Fibroblast of lung (primary cell): Measurements from ENCODE around the gene SPAG8. TPM values are rescaled to one million over a fixed set of nuclear protein-coding genes. Genes with fewer than 3 reads are reported as not detected.

Experiments used
- DNase-seq, 2 donors: peaks; one replicate each; pipeline versions ENCODE4 v3.0.0 to v3.0.0-alpha.2; 2010; ENCODE audit warnings: low read depth in 2 of 2
- H2AFZ ChIP-seq: 2 replicates; pipeline ENCODE4 v1.5.1; 2012; ENCODE audit warnings: low read length, control low read depth, inconsistent platforms
- H3K27ac ChIP-seq: 2 replicates; pipeline ENCODE4 v1.5.1; 2011; ENCODE audit warnings: low read length, control low read depth; ENCODE audit not compliant: insufficient read depth
- H3K27me3 ChIP-seq: 2 replicates; pipeline ENCODE4 v1.5.1; 2011; ENCODE audit warnings: mild to moderate bottlenecking, low read length; ENCODE audit not compliant: control insufficient read depth, insufficient read depth
- H3K36me3 ChIP-seq: 2 replicates; pipeline ENCODE4 v1.5.1; 2011; ENCODE audit warnings: low read length; ENCODE audit not compliant: control insufficient read depth, insufficient read depth
- H3K4me1 ChIP-seq: 2 replicates; pipeline ENCODE4 v1.5.1; 2011; ENCODE audit warnings: low read length; ENCODE audit not compliant: control insufficient read depth, insufficient read depth; ENCODE audit errors: extremely low read depth
- H3K4me2 ChIP-seq: 2 replicates; pipeline ENCODE4 v1.5.1; 2011; ENCODE audit warnings: low read length, control low read depth; ENCODE audit not compliant: insufficient read depth; ENCODE audit errors: extremely low read depth
- H3K4me3 ChIP-seq, 4 experiments: fragments of 200-600 bp in 1 of 4; sonication (generic) in 1 of 4; replicated peaks in 1 of 4; 2 replicates each; pipeline ENCODE4 v1.5.1; 2011 to 2016; ENCODE audit warnings: low read length in 4 of 4, low read depth in 3 of 4, mild to moderate bottlenecking in 3 of 4, control low read depth in 2 of 4, inconsistent platforms in 1 of 4, mixed read lengths in 1 of 4; ENCODE audit not compliant: insufficient read depth in 1 of 4; ENCODE audit errors: control extremely low read depth in 1 of 4
- H3K79me2 ChIP-seq: 2 replicates; pipeline ENCODE4 v1.5.1; 2012; ENCODE audit warnings: mild to moderate bottlenecking, low read length, inconsistent platforms; ENCODE audit not compliant: control insufficient read depth, insufficient read depth
- H3K9ac ChIP-seq: 2 replicates; pipeline ENCODE4 v1.5.1; 2011; ENCODE audit warnings: mild to moderate bottlenecking, low read length, control low read depth; ENCODE audit not compliant: insufficient read depth
- H3K9me3 ChIP-seq: 2 replicates; pipeline ENCODE4 v1.5.1; 2012; ENCODE audit warnings: low read depth, low read length; ENCODE audit not compliant: control insufficient read depth, insufficient read depth
- H4K20me1 ChIP-seq: 2 replicates; pipeline ENCODE4 v1.5.1; 2011; ENCODE audit warnings: low read length; ENCODE audit not compliant: control insufficient read depth, insufficient read depth; ENCODE audit errors: extremely low read depth
- CTCF ChIP-seq, 2 donors: IDR thresholded peaks in 1 of 2; conservative IDR thresholded peaks in 1 of 2; 1 replicate in 1 of 2; 2 replicates in 1 of 2; pipeline ENCODE4 v1.5.1; 2011 to 2012; ENCODE audit warnings: low read length in 2 of 2, control low read depth in 1 of 2, inconsistent platforms in 1 of 2, low read depth in 1 of 2, mild to moderate bottlenecking in 1 of 2
- EZH2 ChIP-seq: IDR thresholded peaks from 2 replicates; pipeline ENCODE4 v1.5.1; 2012; ENCODE audit warnings: low read length, control low read depth, mild to moderate bottlenecking; ENCODE audit errors: missing control alignments
- polyA plus RNA-seq, 2 donors: library from polyadenylated mRNA; depleted of rRNA in 1 of 2; stranded (reverse) in 1 of 2; unstranded in 1 of 2; fragments of >200 nt; gene quantifications; 2 replicates each; pipeline ENCODE4 v1.2.1, GENCODE V29; 2011 to 2012; ENCODE audit warnings: missing spikeins in 1 of 2
- total RNA-seq: library from RNA; depleted of rRNA; stranded (reverse); fragments of >200 nt; gene quantifications from 2 replicates; pipeline ENCODE4 v1.2.1, GENCODE V29; 2014

SPAG8 gene
- total and polyA plus RNA-seq, 2 donors (not counting 1 experiment from before 2014, with no cell fraction given), result 0.64 to 1.3 TPM

GRCh38 chr9:35836595-35836994, 24.5 kb upstream of the SPAG8 start:
- no peak for TF ChIP-seq EZH2
- no peak for TF ChIP-seq CTCF (conservative IDR thresholded peaks at IDR 0.05 in 1 of 2, IDR thresholded peaks at IDR 0.05 in 1 of 2; ENCODE audit: low read depth in 1 of 2, low read length in 2 of 2)
- H2AFZ ChIP-seq, result no peak overlapping the region
- no peak overlapping the region for H3K4me2 ChIP-seq
- no peak overlapping the region for H3K4me3 ChIP-seq
- no peaks in the 10 kb centered on the region for H3K79me2 ChIP-seq
- no peaks in the 10 kb centered on the region for H3K36me3 ChIP-seq
- H3K27me3 ChIP-seq, result no peaks in the 10 kb centered on the region
- H3K9ac ChIP-seq, result no peak overlapping the region
- H3K9me3 ChIP-seq, result no peaks in the 10 kb centered on the region
- H3K4me1 ChIP-seq, result no peaks in the 10 kb centered on the region
- no peaks in the 10 kb centered on the region for H4K20me1 ChIP-seq
- no peak overlapping the region for H3K27ac ChIP-seq
- no peak for DNase-seq

DNA sequence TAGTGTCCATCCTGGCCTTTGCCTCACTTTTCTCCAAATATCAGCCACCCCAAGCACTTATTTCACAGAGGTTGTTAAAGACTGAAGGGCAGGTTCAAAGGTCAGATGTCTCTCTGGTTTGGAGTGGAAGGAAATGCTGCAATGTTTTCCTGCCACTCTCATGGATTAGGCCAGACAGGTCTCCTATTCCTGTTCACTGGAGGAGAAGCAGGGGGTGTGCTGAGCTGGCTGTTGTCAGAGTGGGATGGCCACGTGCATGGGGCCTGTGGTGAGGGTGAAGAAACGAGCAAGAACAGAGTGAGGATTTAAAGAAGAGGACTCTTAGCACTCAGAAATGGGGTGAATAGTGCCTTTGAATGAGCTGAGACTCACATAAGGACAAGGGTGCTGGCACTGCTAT, 23.7 kb upstream of the SPAG8 start:
- Histone ChIP-seq H3K27me3 (no peaks in the 10 kb centered on the region), H2AFZ (no peak overlapping the region), H4K20me1 (no peaks in the 10 kb centered on the region)

GRCh38 chr9:35835216-35835632, 23.2 kb upstream of the SPAG8 start:
- Histone ChIP-seq H3K9ac (no peak overlapping the region), H3K4me1 (no peaks in the 10 kb centered on the region), H3K27me3 (no peaks in the 10 kb centered on the region), H3K79me2 (no peaks in the 10 kb centered on the region), H2AFZ (no peak overlapping the region), H3K4me3 (no peak overlapping the region), H4K20me1 (no peaks in the 10 kb centered on the region), H3K36me3 (no peaks in the 10 kb centered on the region), H3K27ac (no peak overlapping the region), H3K9me3 (no peaks in the 10 kb centered on the region), H3K4me2 (no peak overlapping the region)
- TF ChIP-seq EZH2, result no peak
- peak in 1 of 2 donors; percentile 34 for TF ChIP-seq CTCF (conservative IDR thresholded peaks at IDR 0.05 in 1 of 2, IDR thresholded peaks at IDR 0.05 in 1 of 2; ENCODE audit: low read depth in 1 of 2, low read length in 2 of 2)
- no peak for DNase-seq

More for the DNA sequence above, 23.7 kb upstream of the SPAG8 start:
- no peak for DNase-seq
- Histone ChIP-seq H3K9ac (no peak overlapping the region), H3K27ac (no peak overlapping the region), H3K79me2 (no peaks in the 10 kb centered on the region), H3K4me2 (no peak overlapping the region), H3K4me3 (no peak overlapping the region), H3K4me1 (no peaks in the 10 kb centered on the region), H3K36me3 (no peaks in the 10 kb centered on the region), H3K9me3 (no peaks in the 10 kb centered on the region)
- TF ChIP-seq EZH2 (no peak), CTCF (conservative IDR thresholded peaks at IDR 0.05 in 1 of 2, IDR thresholded peaks at IDR 0.05 in 1 of 2; ENCODE audit: low read depth in 1 of 2, low read length in 2 of 2) (no peak)
